SHP77 (cell line): ENCODE data around the gene HOMER3.

ENCODE experiments used
- DNase-seq, 2 experiments: peaks; one replicate each; lab custom pipeline; 2025; lab: John Stamatoyannopoulos, UW

HOMER3 gene

DNA sequence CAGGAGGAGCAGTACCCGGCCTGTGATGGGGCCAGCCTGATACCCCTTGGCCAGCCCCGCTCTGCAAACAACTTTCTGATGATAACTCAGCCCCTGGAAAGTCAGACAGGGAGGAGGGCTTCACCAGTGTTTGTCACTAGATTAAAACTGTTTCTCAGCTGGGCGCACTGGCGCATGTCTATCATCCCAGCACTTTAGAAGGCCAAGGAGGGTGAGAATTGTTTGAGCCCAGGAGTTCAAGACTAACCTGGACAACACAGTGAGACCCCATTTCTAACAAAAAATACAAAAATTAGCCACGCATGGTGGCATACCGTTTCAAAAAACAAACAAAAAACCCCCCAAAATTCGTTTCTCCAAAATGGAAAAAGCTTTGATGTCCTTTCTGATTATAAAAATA is 39.5 kb downstream of the HOMER3 start:
- no peak for DNase-seq

DNA sequence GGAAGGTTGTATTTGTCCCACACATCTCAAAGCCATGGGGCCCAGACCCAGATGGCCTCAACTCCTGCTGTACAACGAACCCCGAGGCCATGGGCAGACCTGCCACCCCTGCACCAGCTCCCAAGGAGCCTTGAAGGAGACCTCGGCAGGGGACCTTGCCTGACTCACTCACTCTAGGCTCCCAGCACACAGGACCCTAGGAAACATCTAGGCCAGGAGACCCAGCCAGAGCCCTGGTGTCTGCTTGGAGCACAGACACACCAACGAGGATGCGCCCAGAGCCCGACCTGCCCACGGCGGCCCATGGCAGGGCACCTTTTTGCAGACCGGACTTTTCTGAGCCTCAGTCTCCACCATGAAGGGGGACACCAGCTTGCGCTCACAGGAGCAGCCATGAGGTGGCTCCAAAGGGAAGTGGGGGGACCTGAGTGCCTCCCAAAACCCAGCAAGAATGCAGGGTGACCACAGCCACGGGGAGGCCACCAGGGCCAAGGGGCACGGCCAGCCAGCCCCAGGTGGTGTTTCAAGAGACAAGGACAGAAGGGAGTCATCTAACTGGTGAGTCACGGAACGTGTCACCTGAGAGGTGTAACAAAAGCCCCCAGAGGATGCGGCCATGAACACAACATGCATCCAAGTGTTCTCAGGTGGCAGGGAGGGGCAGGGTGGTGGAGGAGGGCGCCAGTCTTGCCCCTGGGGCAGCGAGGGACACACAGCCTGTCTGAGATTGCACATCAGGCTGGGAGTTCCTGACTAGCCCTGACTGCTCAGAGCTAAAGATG is 40.1 kb downstream of the HOMER3 start:
- no peak for DNase-seq

DNA sequence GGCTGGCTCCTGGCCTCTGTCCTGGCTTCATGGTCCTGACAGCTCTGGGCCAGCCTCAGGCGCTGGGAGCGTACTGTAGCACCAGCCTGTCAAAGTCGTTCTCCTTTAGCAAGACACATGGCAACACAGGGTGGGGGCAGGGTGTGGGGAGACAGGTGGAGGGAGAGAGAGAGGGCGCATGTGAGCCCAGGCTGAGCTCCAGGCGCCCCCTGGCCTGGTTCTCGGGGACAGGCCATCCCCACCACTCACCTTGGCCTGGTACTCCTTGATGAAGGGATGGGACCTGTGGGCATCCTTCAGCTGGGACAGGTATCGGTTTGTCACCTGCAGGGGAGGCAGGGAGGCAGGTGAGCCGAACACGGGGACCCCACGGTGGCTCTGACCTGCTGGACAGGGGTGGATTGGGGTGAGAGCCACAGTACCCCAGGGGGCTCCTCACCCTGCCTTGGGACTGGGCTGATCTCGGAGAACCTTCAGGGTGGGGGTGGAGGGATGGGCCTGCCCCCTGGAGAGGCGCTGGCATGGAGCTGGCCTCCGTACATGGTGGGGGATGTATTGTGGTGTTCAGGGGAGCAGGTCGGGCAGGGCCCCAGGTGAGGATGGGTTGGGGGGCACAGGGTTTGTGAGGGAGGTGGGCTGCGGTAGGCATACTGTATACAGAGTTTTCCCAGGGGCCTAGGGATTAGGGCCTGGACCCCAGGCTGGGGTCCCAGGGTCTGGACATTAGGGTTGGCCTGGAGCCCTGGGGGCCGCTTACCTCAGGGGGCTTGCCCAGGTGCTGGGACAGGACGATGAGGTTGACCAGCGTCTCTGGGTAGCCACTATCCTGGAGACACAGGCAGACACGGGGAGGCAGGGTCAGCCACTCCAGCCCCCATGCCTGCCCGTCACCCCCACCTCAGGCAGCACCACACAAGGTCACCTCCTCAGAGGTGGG is 41.1 kb downstream of the HOMER3 start:
- no peak for DNase-seq

DNA sequence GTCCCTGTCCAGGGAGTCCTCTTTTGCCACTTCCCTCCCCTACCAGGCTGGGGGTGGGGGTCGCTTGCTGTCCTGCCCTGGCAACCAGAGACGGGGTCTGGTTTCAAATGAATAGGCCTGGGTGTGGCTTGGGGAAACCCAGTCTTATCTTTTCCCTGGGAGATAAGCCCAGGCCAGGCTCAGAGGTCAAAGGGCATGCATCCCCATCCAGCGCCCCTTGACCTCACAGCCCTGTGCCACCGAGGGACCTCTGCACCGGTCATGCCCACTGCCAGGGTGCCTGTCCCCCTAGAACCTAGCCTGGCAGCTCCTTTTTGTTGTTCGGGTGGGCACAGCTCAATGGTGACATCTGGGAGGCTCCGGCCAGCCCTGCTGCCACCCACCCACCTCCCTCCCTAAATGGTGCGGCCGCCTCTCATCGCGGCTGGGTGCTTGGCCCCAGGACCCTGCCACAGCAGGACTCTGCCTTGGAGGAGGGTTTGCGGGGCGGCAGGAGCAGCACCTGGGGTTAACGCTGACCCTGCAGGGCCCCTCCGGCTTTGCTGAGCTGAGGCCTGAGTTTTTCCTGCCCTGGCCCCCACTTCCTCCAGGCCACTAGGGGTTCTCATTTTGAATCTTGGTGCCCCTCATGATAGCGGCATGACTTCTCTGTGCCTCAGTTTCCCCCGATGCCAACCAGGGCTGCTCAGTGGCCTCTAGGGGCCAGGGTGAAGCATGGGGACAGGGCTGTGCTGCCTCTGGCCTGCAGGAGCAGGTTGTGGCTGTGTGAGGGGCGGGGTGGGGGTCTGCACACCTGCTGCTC is 42.2 kb downstream of the HOMER3 start:
- DNase-seq = no peak

DNA sequence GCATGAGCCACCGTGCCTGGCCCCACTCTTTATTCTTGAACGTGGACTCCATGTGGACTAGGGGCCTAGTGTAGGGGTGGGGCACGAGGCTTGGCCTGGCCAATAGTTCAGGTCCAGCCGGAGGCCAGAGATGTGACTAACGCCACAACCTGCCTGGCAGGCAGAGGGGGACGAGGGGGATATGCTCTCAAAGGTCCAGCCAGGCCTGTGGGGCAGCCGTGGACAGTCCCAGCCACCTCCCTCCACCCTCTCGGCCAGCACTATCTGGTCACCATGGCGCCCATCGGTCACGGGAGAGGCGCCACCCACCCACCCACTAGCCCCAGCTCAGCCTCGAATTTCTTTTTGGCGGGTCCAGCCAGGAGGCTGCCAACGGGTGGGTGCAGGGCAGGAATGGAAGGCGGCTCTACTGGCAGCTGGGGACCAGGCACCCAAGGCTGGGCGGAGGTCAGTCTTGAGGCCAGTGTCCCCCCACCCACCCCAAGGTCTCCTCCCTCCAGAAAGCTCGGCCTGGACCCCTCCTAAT is 42.9 kb downstream of the HOMER3 start:
- no peak for DNase-seq

DNA sequence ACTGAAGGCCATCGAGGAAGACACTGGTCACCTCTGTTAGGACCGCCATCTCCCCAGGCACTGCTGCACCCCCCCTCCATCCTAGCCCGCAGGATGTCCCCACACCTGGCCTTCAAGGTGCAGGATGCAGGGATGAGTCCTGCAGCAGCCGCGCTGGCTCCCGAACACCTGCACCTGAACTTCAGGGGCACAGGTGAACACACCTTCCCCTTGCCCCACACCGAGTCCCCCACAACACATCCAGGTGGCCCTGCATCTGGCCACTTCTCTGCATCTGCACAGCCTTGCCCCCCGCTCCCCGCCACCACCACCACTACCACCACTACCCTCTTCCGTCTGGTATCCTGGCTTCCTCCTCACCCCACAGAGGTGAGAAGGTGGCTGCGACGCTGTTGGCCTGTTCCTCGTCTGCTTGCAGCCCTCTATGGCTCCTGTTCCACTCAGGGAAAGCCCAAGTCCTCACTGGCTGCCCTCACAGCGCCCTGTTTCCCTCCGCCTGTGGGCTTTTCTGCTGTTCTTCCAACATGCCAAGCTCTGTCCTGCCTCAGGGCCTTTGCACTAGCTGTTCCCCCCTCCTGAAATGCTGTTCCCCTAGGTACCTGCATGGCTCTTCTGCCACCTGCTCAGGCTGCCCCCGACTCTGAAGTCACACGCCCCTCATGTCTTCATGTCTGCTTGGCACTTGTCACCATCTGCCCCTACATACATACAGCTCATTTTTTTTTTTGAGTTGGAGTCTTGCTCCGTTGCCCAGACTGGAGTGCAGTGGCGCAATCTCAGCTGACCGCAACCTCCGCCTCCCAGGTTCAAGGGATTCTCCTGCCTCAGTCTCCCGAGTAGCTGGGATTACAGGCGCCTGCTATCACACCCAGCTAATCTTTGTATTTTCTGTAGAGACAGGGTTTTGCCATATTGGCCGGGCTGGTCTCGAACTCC is 43.7 kb downstream of the HOMER3 start:
- no peak for DNase-seq

DNA sequence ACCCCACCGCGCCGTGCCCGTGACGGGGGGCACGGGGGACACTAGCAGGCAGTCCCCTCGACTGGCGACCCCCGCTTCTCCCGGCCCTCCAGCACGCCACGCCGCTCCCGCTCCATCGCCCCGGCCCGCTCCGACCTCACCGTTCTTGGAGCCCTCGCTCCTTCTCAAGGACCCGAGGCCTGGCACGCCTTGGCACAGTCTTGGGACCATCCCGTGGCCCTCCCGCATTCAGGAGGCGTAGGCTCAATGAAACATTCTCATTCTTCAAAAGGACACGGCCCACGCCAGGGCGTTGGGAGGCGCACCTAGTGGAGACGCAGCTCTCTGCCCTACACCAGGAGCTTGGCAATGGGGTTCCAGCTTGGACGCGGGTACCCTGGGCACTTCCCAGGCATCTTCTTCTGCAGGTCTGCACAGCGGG is 44.6 kb downstream of the HOMER3 start:
- no peak for DNase-seq

DNA sequence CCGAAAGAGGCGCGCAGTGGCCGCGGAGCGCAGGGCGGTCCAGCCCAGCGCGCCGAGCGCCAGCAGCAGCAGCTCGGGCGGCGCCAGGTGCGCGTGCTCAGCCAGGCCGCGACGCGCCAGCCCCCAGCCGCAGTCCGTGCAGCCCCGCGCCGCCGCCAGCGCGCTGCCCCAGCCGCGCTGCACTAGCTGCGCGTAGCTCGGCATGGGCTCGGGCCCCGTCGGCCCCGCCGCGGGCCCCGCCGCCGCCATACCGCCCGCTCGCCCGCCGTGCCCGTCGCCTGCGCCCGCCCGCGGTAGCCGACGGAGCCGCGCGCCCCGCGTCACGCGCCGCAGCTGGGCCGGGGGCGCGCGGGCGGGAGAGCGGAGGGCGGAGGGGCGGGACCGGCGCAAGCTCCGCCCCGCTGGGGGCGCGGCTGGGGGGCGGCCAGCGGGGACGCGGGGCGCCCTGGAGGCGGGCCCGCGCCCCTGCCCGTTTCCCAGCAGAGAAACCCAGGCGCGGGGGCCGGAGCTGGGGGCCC is 45.1 kb downstream of the HOMER3 start, which contains the start of gene CERS1:
Gene CERS1 (minus strand): TSS at position 335 of the 518 bp plus-strand sequence. CDS start 86 bp downstream, at position 249.
- DNase-seq = no peak

DNA sequence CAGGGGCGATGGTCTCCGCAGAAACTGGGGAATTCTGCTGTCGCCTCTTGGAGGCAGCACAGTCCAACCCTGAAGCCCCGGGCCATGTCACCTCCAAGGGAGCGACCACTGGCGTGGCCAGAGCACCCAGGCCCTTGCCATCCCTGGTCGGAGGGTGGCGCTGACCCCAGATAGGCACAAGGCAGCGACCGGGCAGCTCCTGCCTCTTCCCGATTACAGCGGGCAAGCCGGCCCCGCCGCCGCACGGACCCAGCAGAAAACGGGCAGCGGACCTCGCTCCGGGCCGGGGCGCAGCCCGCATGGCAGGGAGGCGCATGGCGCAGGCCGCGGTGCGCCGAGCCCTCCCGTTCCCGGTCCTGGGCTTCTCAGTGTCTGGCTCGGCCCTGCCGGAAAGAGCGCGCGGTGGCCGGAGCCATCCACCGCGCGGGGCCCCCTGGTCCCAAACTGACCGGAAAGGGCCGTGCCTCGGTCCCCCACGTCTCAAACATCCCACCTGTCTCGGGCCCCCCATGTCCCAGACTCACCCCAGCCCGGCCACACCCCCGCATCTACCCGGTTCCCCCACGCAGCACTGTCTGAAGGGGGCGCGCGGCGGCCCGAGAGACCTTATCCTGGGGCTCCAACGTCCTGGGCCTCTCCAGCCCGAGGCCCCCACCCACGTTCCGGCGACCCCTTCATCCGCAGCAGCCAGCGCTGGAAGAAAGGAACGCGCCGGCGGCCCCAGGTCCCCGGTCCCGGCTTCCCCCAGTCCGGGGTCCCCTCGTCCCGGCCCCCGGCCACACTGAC is 45.8 kb downstream of the HOMER3 start:
- DNase-seq = no peak

DNA sequence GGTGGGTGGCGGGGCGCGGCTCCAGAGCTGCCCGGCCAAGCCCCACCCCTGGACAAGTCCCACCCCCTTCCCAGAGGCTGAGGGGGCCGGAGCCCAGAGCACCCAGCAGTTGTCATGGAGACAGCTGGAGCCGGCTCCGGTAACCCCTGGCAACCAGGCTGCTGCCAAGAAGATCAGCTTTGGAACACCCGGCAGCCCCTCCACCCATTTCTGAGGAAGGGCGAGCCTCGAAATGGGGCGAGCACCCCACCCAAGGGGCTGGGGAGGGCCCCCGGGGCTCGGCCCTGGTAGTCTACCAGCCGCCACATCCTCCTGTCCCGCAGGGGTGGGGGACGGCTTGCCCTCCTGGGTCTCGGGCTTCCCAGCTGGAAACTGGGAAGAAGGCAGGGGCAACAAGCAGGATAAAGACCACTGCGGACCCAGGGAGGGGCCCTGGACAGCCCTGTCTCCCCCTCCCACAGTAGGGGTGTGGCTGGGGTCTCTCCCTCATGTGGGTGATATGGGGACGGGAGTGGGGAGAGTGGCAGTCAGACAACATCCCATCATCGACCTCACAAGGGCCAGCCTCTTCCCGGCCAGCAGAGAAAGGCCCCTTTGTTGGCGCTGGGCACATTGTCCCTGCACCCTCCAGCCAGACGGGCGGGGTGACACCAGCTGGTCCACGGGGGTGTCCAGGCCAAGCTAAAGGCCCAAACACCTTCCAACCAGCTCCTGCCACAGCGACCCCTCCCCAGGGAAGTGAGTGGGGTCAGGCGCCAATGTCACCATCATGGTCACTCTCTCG is 46.6 kb downstream of the HOMER3 start:
- no peak for DNase-seq

DNA sequence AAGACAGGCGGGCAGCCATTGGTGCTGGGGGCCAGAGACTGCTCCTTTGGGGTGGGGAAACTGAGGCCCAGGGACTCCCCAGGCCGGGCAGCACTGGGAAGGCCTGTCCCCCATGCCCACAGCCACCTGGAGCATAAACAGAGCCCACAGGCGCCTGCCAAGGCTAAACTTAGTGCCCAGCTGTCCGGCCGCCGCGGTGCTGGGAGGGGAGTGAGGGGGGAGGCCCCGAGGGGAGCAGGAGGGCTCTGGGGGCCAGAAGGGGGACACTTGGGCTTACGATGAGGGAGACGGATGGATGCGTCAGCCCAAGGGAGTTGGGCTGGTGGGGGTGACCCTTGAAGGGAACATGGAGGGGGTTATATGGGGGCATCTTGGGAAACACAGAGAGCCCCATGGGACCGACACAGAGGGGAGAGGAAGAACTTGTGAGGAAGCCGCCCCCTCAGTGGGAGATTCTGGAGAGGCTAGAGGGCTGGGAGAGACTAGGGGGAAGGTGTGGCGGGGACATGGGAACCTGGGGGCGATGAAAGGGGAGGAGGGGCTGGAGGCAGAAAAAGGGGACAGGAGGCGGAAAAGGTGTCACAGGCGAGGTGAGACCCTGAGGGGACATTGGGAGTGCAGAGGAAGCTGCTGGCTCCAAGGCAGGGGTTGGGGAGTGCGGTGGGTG is 47.3 kb downstream of the HOMER3 start:
- DNase-seq = no peak

DNA sequence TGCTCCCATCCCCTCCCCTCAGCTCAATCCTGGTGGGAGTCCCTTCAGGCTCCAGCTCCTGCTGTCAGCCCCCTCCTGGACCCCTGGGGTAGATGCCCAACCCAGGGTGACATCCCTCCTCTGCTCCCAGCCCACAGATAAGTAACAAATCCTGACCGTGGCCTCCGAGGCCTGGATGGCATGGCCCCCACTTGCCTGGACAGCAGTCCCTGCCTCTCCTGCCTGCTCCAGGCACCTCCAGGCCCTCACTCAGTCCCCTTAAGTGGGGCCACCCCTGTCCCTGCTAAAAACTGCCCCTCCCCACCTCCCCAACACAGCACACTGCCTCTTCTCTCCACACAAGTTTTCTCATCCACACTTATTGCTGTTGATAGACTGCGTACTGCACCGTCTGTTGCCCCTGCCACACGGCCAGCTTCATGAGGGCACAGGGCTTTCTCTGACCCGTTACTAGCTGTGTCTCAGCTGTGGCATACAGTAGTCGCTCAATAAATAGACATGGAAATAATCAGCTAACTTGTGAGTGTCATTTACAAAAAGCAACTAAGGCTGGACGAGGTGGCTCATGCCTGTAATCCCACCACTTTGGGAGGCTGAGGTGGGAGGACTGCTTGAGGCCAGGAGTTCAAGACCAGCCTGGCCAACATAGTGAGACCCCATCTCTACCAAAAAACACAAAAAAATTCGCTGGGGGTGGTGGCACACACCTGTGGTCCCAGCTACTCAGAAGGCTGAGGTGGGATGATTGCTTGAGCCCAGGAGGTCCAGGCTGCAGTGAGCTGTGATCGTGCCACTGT is 50.9 kb downstream of the HOMER3 start:
- DNase-seq = no peak

DNA sequence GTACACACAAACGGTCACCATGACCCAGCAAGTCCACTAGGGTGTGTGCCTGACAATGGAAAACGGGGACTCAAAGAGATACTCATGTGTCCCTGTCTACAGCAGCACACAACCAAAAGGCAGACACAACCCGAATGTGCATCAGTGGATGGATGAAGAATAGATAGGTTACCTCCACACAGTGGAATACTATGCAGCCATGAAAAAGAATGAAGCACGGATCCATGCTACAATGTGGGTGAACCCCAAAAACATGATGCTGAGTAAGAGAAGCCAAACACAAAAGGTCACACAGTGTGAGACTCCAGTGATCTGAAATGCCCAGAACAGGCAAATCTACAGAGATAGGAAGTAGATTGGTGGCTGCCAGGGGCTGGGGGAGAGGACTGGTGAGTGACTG is 54.0 kb downstream of the HOMER3 start:
- DNase-seq = no peak

DNA sequence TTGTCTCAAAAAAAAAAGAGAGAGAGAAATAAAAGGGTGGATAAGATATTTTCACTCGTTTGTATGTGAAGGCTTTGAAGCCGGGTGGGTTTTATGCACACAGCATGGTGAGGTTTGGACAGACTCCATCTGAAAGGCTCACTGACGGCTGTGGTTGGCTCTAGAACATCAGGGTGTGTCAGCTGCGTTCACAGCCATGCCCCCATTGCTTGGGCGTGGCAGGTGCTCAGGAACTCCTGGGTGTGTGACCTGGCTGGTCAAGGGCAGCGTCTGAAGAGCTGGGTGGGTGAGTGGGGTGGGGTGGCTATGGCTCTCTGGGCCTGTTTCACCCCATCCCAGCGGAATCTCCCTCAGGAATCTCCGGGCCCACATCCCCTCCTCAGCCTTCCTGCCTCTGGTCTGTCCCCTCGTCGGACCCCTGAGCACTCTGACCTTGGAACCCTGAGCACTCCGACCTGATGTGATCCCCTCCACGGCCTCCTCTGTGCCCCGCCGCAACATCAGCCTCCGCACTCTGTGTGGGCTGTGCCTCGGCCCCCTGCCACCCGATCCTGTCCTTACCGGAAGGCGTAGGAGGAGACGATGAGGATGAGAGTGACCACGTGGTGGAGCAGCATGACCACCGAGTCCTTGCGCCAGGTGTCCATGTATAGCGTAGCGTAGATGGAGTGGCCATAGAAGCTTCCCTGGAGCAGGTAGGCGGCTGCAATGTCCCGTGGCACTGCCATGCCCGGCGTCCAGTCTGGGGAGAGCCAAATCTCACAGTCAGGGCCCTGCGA is 57.3 kb downstream of the HOMER3 start:
- DNase-seq = no peak

DNA sequence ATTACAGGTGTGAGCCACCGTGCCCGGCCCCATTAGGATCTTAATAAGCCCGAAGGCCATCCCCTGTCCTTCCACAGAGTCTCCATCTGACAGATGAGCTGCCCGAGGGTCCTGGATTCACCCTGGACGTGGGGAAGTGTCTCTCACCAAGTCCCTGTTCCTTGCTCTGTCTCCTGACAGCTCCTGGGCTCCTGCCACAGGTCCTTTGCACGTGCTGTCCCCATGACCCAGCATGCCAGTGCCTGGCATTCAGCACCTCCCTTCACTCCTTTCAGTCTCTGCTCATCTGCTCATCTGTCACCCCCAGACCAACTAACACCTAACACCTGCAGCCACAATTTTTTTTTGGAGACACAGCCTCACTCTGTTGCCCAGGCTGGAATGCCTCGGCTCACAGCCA is 59.5 kb downstream of the HOMER3 start:
- no peak for DNase-seq

DNA sequence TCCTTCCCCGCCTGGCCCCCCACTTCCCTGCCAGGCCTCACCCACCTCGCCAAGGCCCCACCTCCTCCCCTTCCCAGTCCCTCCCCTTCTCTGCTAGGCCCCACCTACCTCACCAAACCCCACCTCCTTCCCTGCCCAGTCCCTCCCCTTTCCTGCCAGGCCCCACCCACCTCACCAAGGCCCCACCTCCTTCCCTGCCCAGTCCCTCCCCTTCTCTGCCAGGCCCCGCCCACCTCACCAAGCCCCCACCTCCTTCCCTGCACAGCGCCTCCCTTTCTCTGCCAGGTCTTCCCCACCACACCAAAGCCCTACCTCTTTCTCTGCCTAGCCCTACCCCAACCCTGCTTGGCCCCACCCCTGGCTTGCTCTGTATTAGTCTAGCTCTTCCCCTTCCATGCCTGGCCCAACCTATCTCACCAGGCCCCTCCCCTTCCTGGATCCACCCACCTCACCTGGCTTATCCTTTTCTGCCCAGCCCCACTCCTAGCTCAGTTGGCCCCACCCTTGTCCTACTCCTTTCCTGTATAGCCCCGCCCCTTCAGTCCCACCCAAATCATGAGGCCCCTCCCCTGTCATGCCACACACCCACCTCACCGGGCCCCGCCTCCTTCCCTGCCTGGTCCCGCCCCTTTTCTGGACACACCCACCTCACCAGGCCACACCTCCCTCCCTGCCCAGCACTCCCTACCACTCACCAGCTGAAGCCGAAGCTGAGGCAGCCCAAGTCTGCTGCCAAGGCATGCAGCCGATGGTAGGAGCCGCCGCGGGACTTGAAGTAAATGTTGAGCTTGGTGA is 61.2 kb downstream of the HOMER3 start:
- no peak for DNase-seq
